Renal pelvis (tissue), 4 donors: Measurements from ENCODE around the gene TMEM143. TPM values are rescaled to one million over a fixed set of nuclear protein-coding genes. Genes with fewer than 3 reads are reported as not detected.
"Not testable (repeated sequence)": the region's sequence is repeated elsewhere in the genome, so short reads cannot be mapped to it uniquely, and the experiment has no call there.

Source experiments
- DNase-seq: peaks from one replicate; pipeline ENCODE4 v3.0.0-alpha.2; 2013
- polyA plus RNA-seq, 3 donors: library from polyadenylated mRNA; unstranded; fragments of 120-200 nt; gene quantifications; one replicate each; pipeline ENCODE4 v1.2.1, GENCODE V29; 2013; ENCODE audit not compliant: insufficient read length in 3 of 3

Gene TMEM143
- polyA plus RNA-seq, 3 donors, result 13.5 to 15.7 (median 15.1) TPM

- DNase-seq, result peak; percentile 97
Observed at GRCh38 chr19:48332662-48333466, 30.9 kb downstream of the TMEM143 start.

GRCh38 chr19:48332351-48332661 lies 31.4 kb downstream of the TMEM143 start:
- no peak for DNase-seq

GRCh38 chr19:48330012-48330681 lies 33.6 kb downstream of the TMEM143 start:
- DNase-seq, result peak; percentile 87

- DNase-seq, result no peak
Observed at GRCh38 chr19:48329167-48329891, 34.4 kb downstream of the TMEM143 start.

- no peak for DNase-seq
Observed at GRCh38 chr19:48325265-48325910, 38.4 kb downstream of the TMEM143 start, which contains the start of gene EMP3. EMP3 (plus strand) TSS chr19:48325552; CDS start chr19:48326845, 1,293 bp downstream.

GRCh38 chr19:48321622-48322591 lies 41.8 kb downstream of the TMEM143 start:
- DNase-seq, result peak; percentile 97

GRCh38 chr19:48321372-48321621 lies 42.4 kb downstream of the TMEM143 start:
- DNase-seq, result peak; percentile 91

- no peak for DNase-seq
Observed at GRCh38 chr19:48319647-48320541, 43.8 kb downstream of the TMEM143 start.

GRCh38 chr19:48318286-48318987 lies 45.3 kb downstream of the TMEM143 start:
- no peak for DNase-seq

GRCh38 chr19:48317708-48317960 lies 46.1 kb downstream of the TMEM143 start:
- DNase-seq, result not testable (repeated sequence)

- no peak for DNase-seq
Observed at GRCh38 chr19:48315712-48316111, 48.0 kb downstream of the TMEM143 start.

- DNase-seq, result no peak
Observed at GRCh38 chr19:48311384-48311783, 52.4 kb downstream of the TMEM143 start.

- DNase-seq, result no peak
Observed at GRCh38 chr19:48310227-48310626, 53.5 kb downstream of the TMEM143 start.

- not testable (repeated sequence) for DNase-seq
Observed at GRCh38 chr19:48309731-48310130, 54.0 kb downstream of the TMEM143 start.

GRCh38 chr19:48308631-48309586 lies 54.8 kb downstream of the TMEM143 start:
- no peak for DNase-seq

GRCh38 chr19:48303866-48304265 lies 59.9 kb downstream of the TMEM143 start:
- no peak for DNase-seq

- no peak for DNase-seq
Observed at GRCh38 chr19:48303367-48303766, 60.4 kb downstream of the TMEM143 start.

- no peak for DNase-seq
Observed at GRCh38 chr19:48302600-48302959, 61.2 kb downstream of the TMEM143 start.
